Uterus (tissue), 4 donors: ENCODE data around the gene BRI3. TPM values are rescaled to one million over a fixed set of nuclear protein-coding genes. Genes with fewer than 3 reads are reported as not detected.

Experiments
- DNase-seq, 2 donors: peaks; one replicate each; pipeline ENCODE4 v3.0.0-alpha.2; 2019 to 2020
- H3K27ac ChIP-seq, 2 donors: fragments of 200-600 bp; sonication (generic); 1 replicate in 1 of 2; 2 replicates in 1 of 2; pipeline ENCODE4 v1.5.1; 2016 to 2018
- H3K27me3 ChIP-seq, 2 donors: fragments of 200-600 bp; sonication (generic); one replicate each; pipeline ENCODE4 v1.5.1; 2018 to 2019; ENCODE audit warnings: control low read depth in 1 of 2
- H3K36me3 ChIP-seq, 2 donors: fragments of 200-600 bp; sonication (generic); one replicate each; pipeline ENCODE4 v1.5.1; 2019; ENCODE audit warnings: control low read depth in 1 of 2
- H3K4me1 ChIP-seq, 2 donors: fragments of 200-600 bp; sonication (generic); one replicate each; pipeline ENCODE4 v1.5.1; 2018 to 2019; ENCODE audit warnings: control low read depth in 1 of 2
- H3K4me3 ChIP-seq, 2 donors: fragments of 200-600 bp; sonication (generic); 1 replicate in 1 of 2; 2 replicates in 1 of 2; pipeline ENCODE4 v1.5.1; 2018 to 2019; ENCODE audit warnings: mild to moderate bottlenecking in 1 of 2
- H3K9me3 ChIP-seq, 2 donors: fragments of 200-600 bp; sonication (generic); one replicate each; pipeline ENCODE4 v1.5.1; 2019; ENCODE audit warnings: control low read depth in 1 of 2
- POLR2A ChIP-seq, 2 donors: fragments of 450-650 bp; IDR thresholded peaks; one replicate each; pipeline ENCODE4 v1.6.1; 2016; ENCODE audit warnings: antibody characterized with exemption in 2 of 2, mild to moderate bottlenecking in 1 of 2, moderate library complexity in 1 of 2
- intact Hi-C: fragments of 100-400 bp; cut with DNase I; formaldehyde crosslinking; loops from one replicate; pipeline ENCODE4 v1.15.1; 2023; ENCODE audit warnings: low total_unique reads
- total RNA-seq, 4 donors: library from RNA; depleted of rRNA in 3 of 4; stranded (reverse); fragments of >200 nt in 3 of 4; gene quantifications; one replicate each; pipeline versions ENCODE4 v1.1.0 to v1.2.4, GENCODE V29; 2014 to 2023
- TF ChIP-seq, protein P1 (sequence below), 4 experiments: fragments of 200-600 bp in 2 of 4; fragments of 450-650 bp in 2 of 4; sonication (generic) in 2 of 4; IDR thresholded peaks; one replicate each; pipeline ENCODE4 v1.5.1; 2016 to 2019; ENCODE audit warnings: antibody characterized with exemption in 4 of 4, mild to moderate bottlenecking in 2 of 4, moderate library complexity in 1 of 4
- donor health status: DM: yes; HTN: yes; CAD: no.

BRI3 gene
- total RNA-seq, 4 donors from 2014 or later = 8.5 to 161 (median 28.1) TPM

DNA sequence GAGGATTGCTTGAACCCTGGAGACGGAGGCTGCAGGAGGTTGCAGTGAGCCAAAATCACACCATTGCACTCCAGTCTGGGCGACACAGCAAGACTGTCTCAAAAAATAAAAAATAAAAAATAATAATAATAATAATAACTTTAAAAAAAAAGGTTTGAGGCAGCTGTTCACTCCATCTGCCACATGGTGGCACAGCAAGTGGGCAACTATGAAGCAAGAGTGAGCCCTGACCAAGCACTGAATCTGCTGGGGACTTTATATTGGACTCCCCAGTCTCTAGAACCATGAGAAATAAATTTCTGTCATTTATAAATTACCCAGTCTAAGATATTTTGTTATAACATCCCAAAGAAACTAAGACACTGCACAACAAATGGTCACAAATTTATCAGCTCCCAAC is 14.6 kb upstream of the BRI3 start:
- Histone ChIP-seq H3K9me3 (no peaks in the 10 kb centered on the region), H3K4me1 (no peaks in the 10 kb centered on the region), H3K27ac (no peak overlapping the region), H3K27me3 (no peaks in the 10 kb centered on the region), H3K36me3 (no peaks in the 10 kb centered on the region), H3K4me3 (no peak overlapping the region)
- DNase-seq = no peak
- TF ChIP-seq, protein P1, sequence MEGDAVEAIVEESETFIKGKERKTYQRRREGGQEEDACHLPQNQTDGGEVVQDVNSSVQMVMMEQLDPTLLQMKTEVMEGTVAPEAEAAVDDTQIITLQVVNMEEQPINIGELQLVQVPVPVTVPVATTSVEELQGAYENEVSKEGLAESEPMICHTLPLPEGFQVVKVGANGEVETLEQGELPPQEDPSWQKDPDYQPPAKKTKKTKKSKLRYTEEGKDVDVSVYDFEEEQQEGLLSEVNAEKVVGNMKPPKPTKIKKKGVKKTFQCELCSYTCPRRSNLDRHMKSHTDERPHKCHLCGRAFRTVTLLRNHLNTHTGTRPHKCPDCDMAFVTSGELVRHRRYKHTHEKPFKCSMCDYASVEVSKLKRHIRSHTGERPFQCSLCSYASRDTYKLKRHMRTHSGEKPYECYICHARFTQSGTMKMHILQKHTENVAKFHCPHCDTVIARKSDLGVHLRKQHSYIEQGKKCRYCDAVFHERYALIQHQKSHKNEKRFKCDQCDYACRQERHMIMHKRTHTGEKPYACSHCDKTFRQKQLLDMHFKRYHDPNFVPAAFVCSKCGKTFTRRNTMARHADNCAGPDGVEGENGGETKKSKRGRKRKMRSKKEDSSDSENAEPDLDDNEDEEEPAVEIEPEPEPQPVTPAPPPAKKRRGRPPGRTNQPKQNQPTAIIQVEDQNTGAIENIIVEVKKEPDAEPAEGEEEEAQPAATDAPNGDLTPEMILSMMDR (IDR thresholded peaks at IDR 0.05) = no peak
- TF ChIP-seq POLR2A (IDR thresholded peaks at IDR 0.05) = no peak
- intact Hi-C loops = no loop called here

GRCh38 chr7:98267303-98267702 is 14.2 kb upstream of the BRI3 start:
- Histone ChIP-seq H3K4me3 (no peak overlapping the region), H3K36me3 (no peaks in the 10 kb centered on the region), H3K27ac (no peak overlapping the region), H3K9me3 (no peaks in the 10 kb centered on the region), H3K4me1 (no peaks in the 10 kb centered on the region), H3K27me3 (no peaks in the 10 kb centered on the region)
- intact Hi-C loops = no loop called here
- TF ChIP-seq, protein P1 (IDR thresholded peaks at IDR 0.05) = no peak
- no peak for TF ChIP-seq POLR2A (IDR thresholded peaks at IDR 0.05)
- DNase-seq = no peak

DNA sequence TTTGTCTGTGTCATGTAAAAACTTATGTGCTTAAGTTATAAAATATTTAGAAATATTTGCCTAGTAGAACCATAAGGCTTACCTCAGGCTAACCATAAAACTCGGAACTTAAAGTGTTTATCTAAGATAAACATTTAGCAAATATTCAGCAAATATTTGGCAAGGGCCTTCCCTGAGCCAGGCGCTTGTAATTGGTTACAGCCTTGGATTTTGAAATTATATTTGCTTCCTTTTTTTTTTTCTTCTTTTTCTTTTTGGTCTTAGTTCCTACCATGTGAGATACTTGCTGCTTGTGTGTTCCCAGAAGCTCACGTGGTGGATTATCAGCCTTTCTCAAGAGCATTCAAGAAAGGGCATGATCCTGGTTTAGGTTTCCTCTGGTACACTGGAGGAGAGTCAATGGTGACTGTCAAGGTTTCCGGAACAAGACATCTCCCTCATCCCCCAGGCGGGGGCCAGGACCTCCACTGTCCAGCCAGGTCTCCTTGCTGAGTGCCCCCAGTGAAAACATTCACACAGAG is 5.2 kb upstream of the BRI3 start:
- Histone ChIP-seq H3K27me3 (no peaks in the 10 kb centered on the region), H3K4me3 (no peak overlapping the region), H3K4me1 (no peaks in the 10 kb centered on the region), H3K9me3 (no peaks in the 10 kb centered on the region), H3K27ac (no peak overlapping the region), H3K36me3 (no peaks in the 10 kb centered on the region)
- intact Hi-C loops = no loop called here
- no peak for TF ChIP-seq POLR2A (IDR thresholded peaks at IDR 0.05)
- no peak for DNase-seq

DNA sequence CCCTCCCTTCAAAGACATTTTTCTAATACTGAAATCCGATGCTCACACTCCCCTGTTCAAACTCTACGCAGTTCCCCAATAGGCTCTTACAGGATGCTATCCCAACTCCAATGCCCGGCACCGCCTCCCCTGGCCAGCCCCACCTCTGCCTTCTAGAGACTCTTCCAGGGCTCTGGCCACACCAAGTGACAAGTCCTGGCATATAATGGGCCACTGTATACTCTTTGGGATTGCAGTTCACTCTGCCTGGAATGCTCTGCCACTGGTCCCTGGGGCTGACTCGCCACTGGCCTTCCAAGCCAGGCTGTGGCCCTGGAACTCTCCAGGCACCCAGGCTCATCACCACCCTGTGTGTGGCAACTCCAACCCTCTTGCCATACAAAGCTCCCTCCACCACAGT is 3.1 kb upstream of the BRI3 start:
- Histone ChIP-seq H3K4me1 (peaks cover 3 to 6% of the 10 kb centered on the region in 2 donors), H3K4me3 (no peak overlapping the region), H3K36me3 (no peaks in the 10 kb centered on the region), H3K9me3 (no peaks in the 10 kb centered on the region), H3K27me3 (no peaks in the 10 kb centered on the region), H3K27ac (no peak overlapping the region)
- no peak for DNase-seq
- TF ChIP-seq POLR2A (IDR thresholded peaks at IDR 0.05) = no peak
- TF ChIP-seq, protein P1 (IDR thresholded peaks at IDR 0.05) = no peak
- intact Hi-C loops = no loop called here

GRCh38 chr7:98278936-98279335 is 2.5 kb upstream of the BRI3 start:
- intact Hi-C loops = no loop called here
- H3K4me1 ChIP-seq = peaks cover 8 to 9% of the 10 kb centered on the region in 2 donors
- DNase-seq = no peak
- no peak overlapping the region for H3K27ac ChIP-seq
- H3K9me3 ChIP-seq = no peaks in the 10 kb centered on the region
- TF ChIP-seq POLR2A (IDR thresholded peaks at IDR 0.05) = no peak
- TF ChIP-seq, protein P1 (IDR thresholded peaks at IDR 0.05) = no peak
- H3K27me3 ChIP-seq = no peaks in the 10 kb centered on the region
- H3K36me3 ChIP-seq = no peaks in the 10 kb centered on the region
- no peak overlapping the region for H3K4me3 ChIP-seq

- H3K9me3 ChIP-seq = no peaks in the 10 kb centered on the region
- peak overlapping the region in 1 of 2 donors; percentile 98 for H3K27ac ChIP-seq
- intact Hi-C loops = no loop called here
- peaks cover 8 to 22% of the 10 kb centered on the region in 2 donors for H3K4me1 ChIP-seq
- DNase-seq = no peak
- peak overlapping the region in 1 of 2 donors; percentile 63 for H3K4me3 ChIP-seq
- H3K27me3 ChIP-seq = no peaks in the 10 kb centered on the region
- H3K36me3 ChIP-seq = no peaks in the 10 kb centered on the region
- no peak for TF ChIP-seq POLR2A (IDR thresholded peaks at IDR 0.05)
- TF ChIP-seq, protein P1 (IDR thresholded peaks at IDR 0.05) = no peak
Measured at GRCh38 chr7:98280296-98280695, 1.2 kb upstream of the BRI3 start.
